PFSK-1 (cell line): ENCODE data around the gene THSD4.

ENCODE experiments used
- FOXP2 ChIP-seq: optimal IDR thresholded peaks from 2 replicates; pipeline ENCODE3; 2011; ENCODE audit warnings: borderline replicate concordance, control low read depth, inconsistent platforms; ENCODE audit not compliant: insufficient read depth; ENCODE audit errors: extremely low read length, extremely low read depth
- POLR2AphosphoS5 ChIP-seq: IDR thresholded peaks from 2 replicates; pipeline ENCODE4 v1.6.1; 2012; ENCODE audit warnings: low read depth, mild to moderate bottlenecking, control low read depth, low read length, moderate library complexity
- REST ChIP-seq, 2 experiments: IDR thresholded peaks; 2 replicates each; pipeline versions ENCODE4 v1.6.1 to v1.8.0; 2011 to 2012; ENCODE audit warnings: low read depth in 2 of 2, low read length in 2 of 2, control low read depth in 1 of 2, inconsistent platforms in 1 of 2, mild to moderate bottlenecking in 1 of 2, moderate library complexity in 1 of 2; ENCODE audit not compliant: insufficient read depth in 1 of 2
- SIN3A ChIP-seq: IDR thresholded peaks from 2 replicates; pipeline ENCODE4 v1.6.1; 2012; ENCODE audit warnings: mild to moderate bottlenecking, low read length, moderate library complexity, borderline replicate concordance; ENCODE audit not compliant: insufficient read depth
- TAF1 ChIP-seq: IDR thresholded peaks from 2 replicates; pipeline ENCODE4 v1.6.1; 2012; ENCODE audit warnings: low read length, control low read depth, borderline replicate concordance; ENCODE audit not compliant: insufficient read depth

DNA sequence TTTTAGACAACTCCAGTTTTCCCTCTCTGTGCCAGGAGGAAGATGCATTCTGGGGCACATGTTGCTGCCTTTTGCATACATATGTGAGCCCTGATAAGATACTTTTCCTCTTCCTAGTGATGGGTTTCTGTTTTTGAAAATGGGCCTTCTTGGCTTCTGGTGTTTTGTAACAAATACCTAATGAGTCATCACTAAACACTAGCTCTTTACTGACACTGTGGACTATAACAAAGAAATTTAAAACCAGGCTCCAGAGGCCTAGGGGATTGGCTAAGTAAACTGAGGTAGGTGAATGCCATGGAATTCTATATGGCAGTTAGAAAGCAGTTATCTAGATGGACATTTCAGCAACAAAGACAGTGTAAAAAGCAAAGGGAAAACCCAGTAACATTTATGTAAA, 601.7 kb downstream of the THSD4 start:
- no peak for TF ChIP-seq FOXP2
- no peak for TF ChIP-seq REST (IDR thresholded peaks at IDR 0.05; ENCODE audit: insufficient read depth in 1 of 2, low read depth in 2 of 2, low read length in 2 of 2)
- no peak for TF ChIP-seq POLR2AphosphoS5
- TF ChIP-seq SIN3A, result no peak
- no peak for TF ChIP-seq TAF1
